K562 (cell line): ENCODE data around the gene MATN1. TPM values are rescaled to one million over a fixed set of nuclear protein-coding genes. Genes with fewer than 3 reads are reported as not detected.

Experiments used
- BRF1 ChIP-seq: IDR thresholded peaks from 3 replicates; pipeline ENCODE4 v1.6.1; 2011; ENCODE audit warnings: borderline replicate concordance, mild to moderate bottlenecking; ENCODE audit not compliant: insufficient read length; ENCODE audit errors: extremely low read depth
- CXXC5 ChIP-seq: fragments of 250-450 bp; sonication (Bioruptor Pico); IDR thresholded peaks from 2 replicates; pipeline ENCODE4 v1.8.0; 2022; ENCODE audit warnings: inconsistent platforms, mild to moderate bottlenecking, moderate library complexity
- FOXA3 ChIP-seq, 2 experiments: fragments of 450-650 bp in 1 of 2; sonication (generic) in 1 of 2; formaldehyde crosslinking; IDR thresholded peaks in 1 of 2; conservative IDR thresholded peaks in 1 of 2; 2 replicates each; pipeline versions ENCODE4 v1.4.0 to v1.8.0; 2020 to 2022; ENCODE audit warnings: mild to moderate bottlenecking in 2 of 2, missing genetic modification reagents in 1 of 2
- GTF2F1 ChIP-seq: IDR thresholded peaks from 2 replicates; pipeline ENCODE4 v1.6.1; 2011; ENCODE audit warnings: low read depth, low read length, improper control_type of control experiment
- JUND ChIP-seq, 2 experiments: IDR thresholded peaks; 2 replicates in 1 of 2; 3 replicates in 1 of 2; pipeline ENCODE4 v1.6.1; 2011; ENCODE audit warnings: borderline replicate concordance in 2 of 2, low read depth in 2 of 2, low read length in 2 of 2, improper control_type of control experiment in 1 of 2, missing biosample characterization in 1 of 2, missing genetic modification characterization in 1 of 2, missing genetic modification reagents in 1 of 2
- KLF13 ChIP-seq: fragments of 450-650 bp; IDR thresholded peaks from 2 replicates; pipeline ENCODE4 v1.6.1; 2016; ENCODE audit warnings: missing genetic modification characterization, low read depth, mild to moderate bottlenecking, missing compliant biosample characterization, moderate library complexity, borderline replicate concordance
- NFIX ChIP-seq: fragments of 250-450 bp; sonication (Bioruptor Pico); IDR thresholded peaks from 2 replicates; pipeline ENCODE4 v1.4.0; 2020; ENCODE audit warnings: low read depth, mild to moderate bottlenecking, moderate library complexity
- NR2F6 ChIP-seq: fragments of 450-650 bp; formaldehyde crosslinking; IDR thresholded peaks from 2 replicates; pipeline ENCODE4 v1.4.0; 2020; ENCODE audit warnings: mild to moderate bottlenecking
- NUFIP1 ChIP-seq: fragments of 450-650 bp; IDR thresholded peaks from 2 replicates; pipeline ENCODE4 v1.6.1; 2018; ENCODE audit not compliant: partially characterized antibody
- PML ChIP-seq: IDR thresholded peaks from 2 replicates; pipeline ENCODE4 v1.6.1; 2012; ENCODE audit warnings: low read length, inconsistent platforms
- POLR2H ChIP-seq: IDR thresholded peaks from 2 replicates; pipeline ENCODE4 v1.6.1; 2016; ENCODE audit warnings: missing genetic modification characterization, low read depth, mild to moderate bottlenecking, control low read depth, missing compliant biosample characterization, moderate library complexity
- POU5F1 ChIP-seq: fragments of 150-350 bp; IDR thresholded peaks from 2 replicates; pipeline ENCODE4 v1.6.1; 2014; ENCODE audit warnings: borderline replicate concordance, low read length, low read depth, mild to moderate bottlenecking; ENCODE audit not compliant: partially characterized antibody
- PRMT5 ChIP-seq: sonication (generic); formaldehyde crosslinking; IDR thresholded peaks from 2 replicates; pipeline ENCODE4 v1.5.0; 2020; ENCODE audit warnings: missing genetic modification reagents
- RCOR1 ChIP-seq, 2 experiments: IDR thresholded peaks; 2 replicates each; pipeline ENCODE4 v1.6.1; 2012; ENCODE audit warnings: low read depth in 2 of 2, low read length in 2 of 2, borderline replicate concordance in 1 of 2, improper control_type of control experiment in 1 of 2
- SAFB ChIP-seq: fragments of 200-400 bp; formaldehyde crosslinking; IDR thresholded peaks from 2 replicates; pipeline ENCODE4 v1.6.1; 2017; ENCODE audit warnings: low read depth, low read length, borderline replicate concordance
- SIRT6 ChIP-seq: IDR thresholded peaks from one replicate; pipeline ENCODE4 v1.6.1; 2012; ENCODE audit warnings: low read depth, mild to moderate bottlenecking, control low read depth, inconsistent platforms, low read length, moderate library complexity
- STAT5B ChIP-seq: fragments of 250-450 bp; sonication (Bioruptor Pico); IDR thresholded peaks from 2 replicates; pipeline ENCODE4 v1.8.0; 2021; ENCODE audit warnings: mild to moderate bottlenecking, inconsistent platforms
- TRIM24 ChIP-seq, 2 experiments: fragments of 450-650 bp; IDR thresholded peaks; 2 replicates each; pipeline ENCODE4 v1.6.1; 2016
- XRCC3 ChIP-seq: fragments of 450-650 bp; IDR thresholded peaks from 2 replicates; pipeline ENCODE4 v1.6.1; 2017; ENCODE audit warnings: mild to moderate bottlenecking, moderate library complexity
- XRCC5 ChIP-seq: fragments of 200-400 bp; formaldehyde crosslinking; IDR thresholded peaks from 2 replicates; pipeline ENCODE4 v1.6.1; 2017; ENCODE audit warnings: low read depth, mild to moderate bottlenecking, low read length
- ZFP30 ChIP-seq: fragments of 250-450 bp; sonication (Bioruptor Pico); IDR thresholded peaks from 2 replicates; pipeline ENCODE4 v1.8.0; 2022; ENCODE audit warnings: moderate library complexity, mild to moderate bottlenecking, inconsistent platforms, borderline replicate concordance
- ZNF274 ChIP-seq: IDR thresholded peaks from 2 replicates; pipeline ENCODE4 v1.6.1; 2011; ENCODE audit warnings: low read depth, mild to moderate bottlenecking, low read length, moderate library complexity, borderline replicate concordance
- ZNF561 ChIP-seq: fragments of 450-650 bp; formaldehyde crosslinking; conservative IDR thresholded peaks from 2 replicates; pipeline ENCODE4 v1.4.0; 2020; ENCODE audit warnings: mild to moderate bottlenecking, moderate library complexity
- ZNF780A ChIP-seq: fragments of 250-450 bp; sonication (Bioruptor Pico); IDR thresholded peaks from 2 replicates; pipeline ENCODE4 v1.5.0; 2021; ENCODE audit warnings: mild to moderate bottlenecking
- ZSCAN32 ChIP-seq: fragments of 450-650 bp; formaldehyde crosslinking; IDR thresholded peaks from 2 replicates; pipeline ENCODE4 v1.4.0; 2020; ENCODE audit warnings: mild to moderate bottlenecking, moderate library complexity
- polyA plus RNA-seq, 8 experiments: library from polyadenylated mRNA; depleted of rRNA in 4 of 8; stranded (reverse) in 5 of 8; unstranded in 3 of 8; fragments of >200 nt; fragmentation: Nextera tagmentation in 2 of 8; fragmentation: Illumina TruSeq in 1 of 8; extraction: Ambion mirVana in 2 of 8; extraction: Trizol in 1 of 8; gene quantifications; 2 replicates each; pipeline versions ENCODE4 v1.2.1 to v1.2.3, GENCODE V29; 2011 to 2014; ENCODE audit warnings: inconsistent platforms in 1 of 8, missing spikeins in 1 of 8
- total RNA-seq, 7 experiments: library from RNA; depleted of rRNA in 6 of 7; stranded (reverse); fragments of >200 nt in 6 of 7; fragmentation: Illumina TruSeq in 2 of 7; extraction: Trizol in 2 of 7; gene quantifications; 2 replicates each; pipeline versions ENCODE4 v1.2.1 to v1.2.3, GENCODE V29; 2011 to 2021; ENCODE audit warnings: low replicate concordance in 1 of 7
- TF ChIP-seq, protein P1 (sequence below): fragments of 250-450 bp; sonication (Bioruptor Pico); IDR thresholded peaks from 2 replicates; pipeline ENCODE4 v1.8.0; 2022; ENCODE audit warnings: moderate library complexity, mild to moderate bottlenecking, inconsistent platforms
- TF ChIP-seq, protein P2 (sequence below): sonication (generic); IDR thresholded peaks from 2 replicates; pipeline ENCODE4 v1.6.1; 2016
- TF ChIP-seq, protein P3 (sequence below): sonication (generic); formaldehyde crosslinking; IDR thresholded peaks from 2 replicates; pipeline ENCODE4 v1.8.0; 2022; ENCODE audit warnings: mild to moderate bottlenecking, missing genetic modification reagents

Gene MATN1
- total and polyA plus RNA-seq, 9 of the 15 experiments (the other 6 are each of a cell fraction or from before 2014, with no cell fraction given), result 0.10 to 2.3 (median 1.2) TPM

DNA sequence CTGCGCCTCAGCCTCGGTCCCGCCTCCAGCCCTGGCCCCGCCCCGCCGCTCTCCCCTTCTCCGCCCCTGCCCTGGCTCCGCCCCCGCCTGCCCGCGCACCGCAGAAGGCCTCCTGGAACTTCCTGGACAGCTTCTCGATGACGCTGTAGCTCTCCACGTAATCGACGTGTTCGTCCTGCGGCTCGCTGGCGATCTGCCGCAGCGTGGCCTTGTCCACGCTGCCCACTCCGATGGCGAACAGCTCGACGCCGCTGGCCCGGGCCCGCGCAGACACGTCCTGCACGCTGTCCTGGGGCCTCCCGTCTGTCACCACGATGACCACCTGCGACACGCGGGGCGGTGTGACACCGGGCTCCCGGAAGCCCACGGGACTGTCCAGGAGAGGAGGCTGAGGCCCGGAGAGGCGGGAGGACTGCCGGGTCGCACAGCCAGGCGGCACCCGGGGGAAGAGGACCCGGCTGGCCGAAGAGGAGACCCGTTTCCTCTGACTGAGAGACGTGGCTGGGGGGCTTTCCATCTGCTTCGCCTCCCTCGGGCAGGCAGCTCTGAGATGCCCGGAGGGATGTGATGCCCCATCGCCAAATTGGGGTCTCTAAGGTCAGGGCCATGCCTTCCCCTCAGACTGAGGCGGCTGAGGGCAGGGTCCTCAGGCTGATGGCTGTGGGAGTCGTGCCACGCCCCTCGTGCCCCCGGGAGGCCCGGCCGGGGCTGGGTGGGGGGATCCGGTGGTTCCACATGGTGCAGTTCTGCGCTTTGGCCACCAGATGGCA, 4.6 kb downstream of the MATN1 start (continued):
- TF ChIP-seq KLF13 (tag), result peak; percentile 79
- no peak for TF ChIP-seq NR2F6 (CRISPR knock-in tag)
- peak in 1 of 2 experiments; percentile 89; a peak in 2 of 4 replicates for TF ChIP-seq FOXA3 (CRISPR knock-in tag; conservative IDR thresholded peaks at IDR 0.05 in 1 of 2, IDR thresholded peaks at IDR 0.05 in 1 of 2)
- no peak for TF ChIP-seq XRCC3
- no peak for TF ChIP-seq ZNF780A (CRISPR knock-in tag)
- TF ChIP-seq ZSCAN32, result no peak
- TF ChIP-seq TRIM24 (IDR thresholded peaks at IDR 0.05), result peak in 1 of 2 experiments; percentile 58; a peak in 1 of 4 replicates
- TF ChIP-seq STAT5B (CRISPR knock-in tag), result no peak
- no peak for TF ChIP-seq POU5F1
- TF ChIP-seq, protein P1, sequence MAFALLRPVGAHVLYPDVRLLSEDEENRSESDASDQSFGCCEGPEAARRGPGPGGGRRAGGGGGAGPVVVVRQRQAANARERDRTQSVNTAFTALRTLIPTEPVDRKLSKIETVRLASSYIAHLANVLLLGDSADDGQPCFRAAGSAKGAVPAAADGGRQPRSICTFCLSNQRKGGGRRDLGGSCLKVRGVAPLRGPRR, result no peak; the same call in 1 of the 2 replicates
- TF ChIP-seq, protein P2, sequence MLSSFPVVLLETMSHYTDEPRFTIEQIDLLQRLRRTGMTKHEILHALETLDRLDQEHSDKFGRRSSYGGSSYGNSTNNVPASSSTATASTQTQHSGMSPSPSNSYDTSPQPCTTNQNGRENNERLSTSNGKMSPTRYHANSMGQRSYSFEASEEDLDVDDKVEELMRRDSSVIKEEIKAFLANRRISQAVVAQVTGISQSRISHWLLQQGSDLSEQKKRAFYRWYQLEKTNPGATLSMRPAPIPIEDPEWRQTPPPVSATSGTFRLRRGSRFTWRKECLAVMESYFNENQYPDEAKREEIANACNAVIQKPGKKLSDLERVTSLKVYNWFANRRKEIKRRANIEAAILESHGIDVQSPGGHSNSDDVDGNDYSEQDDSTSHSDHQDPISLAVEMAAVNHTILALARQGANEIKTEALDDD, result no peak
- peak; percentile 82 for TF ChIP-seq NUFIP1
- no peak for TF ChIP-seq BRF1
- no peak for TF ChIP-seq ZNF561 (CRISPR knock-in tag)
- TF ChIP-seq JUND (IDR thresholded peaks at IDR 0.05; ENCODE audit: borderline replicate concordance, low read depth, low read length), result peak; percentile 68
- TF ChIP-seq JUND (tag; IDR thresholded peaks at IDR 0.05; ENCODE audit: borderline replicate concordance, low read depth, low read length), result no peak; the same call in 2 of the 3 replicates
- peak; percentile 13 to 64; a peak in 2 of 4 replicates for TF ChIP-seq RCOR1 (IDR thresholded peaks at IDR 0.05; ENCODE audit: borderline replicate concordance in 1 of 2, low read depth in 2 of 2, low read length in 2 of 2)
- no peak for TF ChIP-seq ZFP30 (CRISPR knock-in tag)
- peak; percentile 83 for TF ChIP-seq POLR2H (tag)
- TF ChIP-seq GTF2F1, result peak; percentile 91
- no peak for TF ChIP-seq XRCC5
- peak; percentile 99 for TF ChIP-seq CXXC5 (CRISPR knock-in tag)
- TF ChIP-seq SAFB, result peak; percentile 95
- peak; percentile 78 for TF ChIP-seq PML
- peak; percentile 56; the same call in 1 of the 2 replicates for TF ChIP-seq PRMT5 (CRISPR knock-in tag)
- peak; percentile 21; the same call in 1 of the 2 replicates for TF ChIP-seq NFIX (CRISPR knock-in tag)
- no peak for TF ChIP-seq SIRT6
- TF ChIP-seq ZNF274, result no peak
- TF ChIP-seq, protein P3, sequence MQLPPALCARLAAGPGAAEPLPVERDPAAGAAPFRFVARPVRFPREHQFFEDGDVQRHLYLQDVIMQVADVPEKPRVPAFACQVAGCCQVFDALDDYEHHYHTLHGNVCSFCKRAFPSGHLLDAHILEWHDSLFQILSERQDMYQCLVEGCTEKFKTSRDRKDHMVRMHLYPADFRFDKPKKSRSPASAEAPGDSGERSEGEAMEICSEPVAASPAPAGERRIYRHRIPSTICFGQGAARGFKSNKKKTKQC (CRISPR knock-in tag), result peak; percentile 98
